K562 (cell line): ENCODE results near the gene RAP1GAP2. TPM values are rescaled to one million over a fixed set of nuclear protein-coding genes. Genes with fewer than 3 reads are reported as not detected.
A peak's percentile ranks its signal among the peaks of the same experiment; 100 is the strongest.

Experiments used
- MGA ChIP-seq: fragments of 450-650 bp; IDR thresholded peaks from 2 replicates; pipeline ENCODE4 v1.6.1; 2016; ENCODE audit warnings: mild to moderate bottlenecking, moderate library complexity
- polyA plus RNA-seq, 8 experiments: library from polyadenylated mRNA; depleted of rRNA in 4 of 8; stranded (reverse) in 5 of 8; unstranded in 3 of 8; fragments of >200 nt; fragmentation: Nextera tagmentation in 2 of 8; fragmentation: Illumina TruSeq in 1 of 8; extraction: Ambion mirVana in 2 of 8; extraction: Trizol in 1 of 8; gene quantifications; 2 replicates each; pipeline versions ENCODE4 v1.2.1 to v1.2.3, GENCODE V29; 2011 to 2014; ENCODE audit warnings: inconsistent platforms in 1 of 8, missing spikeins in 1 of 8
- total RNA-seq, 7 experiments: library from RNA; depleted of rRNA in 6 of 7; stranded (reverse); fragments of >200 nt in 6 of 7; fragmentation: Illumina TruSeq in 2 of 7; extraction: Trizol in 2 of 7; gene quantifications; 2 replicates each; pipeline versions ENCODE4 v1.2.1 to v1.2.3, GENCODE V29; 2011 to 2021; ENCODE audit warnings: low replicate concordance in 1 of 7

RAP1GAP2 gene
- total and polyA plus RNA-seq, 9 of the 15 experiments (the other 6 are each of a cell fraction or from before 2014, with no cell fraction given), result 0.01 to 1.3 (median 0.42) TPM; not detected in 1

- TF ChIP-seq MGA, result peak; percentile 35
These were observed 179.3 kb downstream of the RAP1GAP2 start (continued) for GRCh38 chr17:2975469-2975958.
